Testis (tissue), 3 donors: ENCODE data around the gene LZTS2. TPM values are rescaled to one million over a fixed set of nuclear protein-coding genes. Genes with fewer than 3 reads are reported as not detected.

ENCODE experiments used
- DNase-seq: peaks from one replicate; pipeline ENCODE4 v3.0.0-alpha.2; 2019
- H3K27ac ChIP-seq, 2 donors: fragments of 200-600 bp; sonication (generic); one replicate each; pipeline ENCODE4 v1.5.1; 2019
- H3K27me3 ChIP-seq: fragments of 200-600 bp; sonication (generic); one replicate; pipeline ENCODE4 v1.5.1; 2019
- H3K36me3 ChIP-seq: fragments of 200-600 bp; sonication (generic); one replicate; pipeline ENCODE4 v1.5.1; 2017; ENCODE audit warnings: low read depth; ENCODE audit errors: missing control alignments
- H3K4me1 ChIP-seq: fragments of 200-600 bp; sonication (generic); one replicate; pipeline ENCODE4 v1.5.1; 2019
- H3K4me3 ChIP-seq, 2 donors: fragments of 200-600 bp; sonication (generic); one replicate each; pipeline ENCODE4 v1.5.1; 2017 to 2019
- H3K9me3 ChIP-seq: fragments of 200-600 bp; sonication (generic); one replicate; pipeline ENCODE4 v1.5.1; 2017
- CTCF ChIP-seq, 3 experiments: fragments of 450-650 bp in 2 of 3; fragments of 200-600 bp in 1 of 3; sonication (generic) in 1 of 3; IDR thresholded peaks; one replicate each; pipeline ENCODE4 v1.5.1; 2016 to 2019; ENCODE audit warnings: antibody characterized with exemption in 3 of 3, mild to moderate bottlenecking in 2 of 3, moderate library complexity in 1 of 3
- POLR2A ChIP-seq: fragments of 450-650 bp; IDR thresholded peaks from one replicate; pipeline ENCODE4 v1.6.1; 2017; ENCODE audit warnings: antibody characterized with exemption, mild to moderate bottlenecking, moderate library complexity
- WGBS, 2 donors: methylation state at CpG; one replicate each; pipeline ENCODE4 v1.1.5; 2018; 5-methylcytosine and 5-hydroxymethylcytosine counted together
- intact Hi-C: fragments of 100-400 bp; cut with DNase I; formaldehyde crosslinking; loops from one replicate; pipeline ENCODE4 v1.15.1; 2023; ENCODE audit warnings: low total_unique reads
- polyA plus RNA-seq: library from polyadenylated mRNA; stranded (reverse); fragments of 350-450 nt; fragmentation: Illumina TruSeq; extraction: RNeasy Lipid Tissue Mini Kit (QIAGEN cat#74804); gene quantifications from one replicate; pipeline ENCODE4 v1.2.3, GENCODE V29; 2014; ENCODE audit warnings: low read depth, low replicate concordance; ENCODE audit not compliant: insufficient read depth
- total RNA-seq, 2 donors: library from RNA; depleted of rRNA; stranded (reverse); fragments of >200 nt; gene quantifications; one replicate each; pipeline ENCODE4 v1.2.3, GENCODE V29; 2016

Gene LZTS2
- total and polyA plus RNA-seq, 3 donors from 2014 or later: 65.9 to 158 (median 133) TPM

- no peaks in the 10 kb centered on the region for H3K9me3 ChIP-seq
- intact Hi-C loops: no loop called here
- H3K36me3 ChIP-seq: no peaks in the 10 kb centered on the region
- TF ChIP-seq CTCF (IDR thresholded peaks at IDR 0.05): no peak
- no peak for TF ChIP-seq POLR2A
- no peaks in the 10 kb centered on the region for H3K27me3 ChIP-seq
- no peak overlapping the region for H3K27ac ChIP-seq
- no peak for DNase-seq
- no peak overlapping the region for H3K4me3 ChIP-seq
- WGBS, 2 donors: 86 to 98% methylated on average over 6 to 8 of the region's 8 CpGs
- H3K4me1 ChIP-seq: peaks cover 17% of the 10 kb centered on the region
These were observed 16.0 kb downstream of the LZTS2 start for GRCh38 chr10:101015582-101015973.

- no peak for DNase-seq
- intact Hi-C loops: no loop called here
- TF ChIP-seq POLR2A: no peak
- no peak for TF ChIP-seq CTCF (IDR thresholded peaks at IDR 0.05)
- Histone ChIP-seq H3K27ac (no peak overlapping the region), H3K36me3 (no peaks in the 10 kb centered on the region), H3K27me3 (no peaks in the 10 kb centered on the region), H3K4me1 (peaks cover 17% of the 10 kb centered on the region), H3K9me3 (no peaks in the 10 kb centered on the region), H3K4me3 (no peak overlapping the region)
- 68 to 76% methylated on average over 5 of the region's 5 CpGs for WGBS, 2 donors
These were observed 17.2 kb downstream of the LZTS2 start for GRCh38 chr10:101016814-101017213.

- no peak for DNase-seq
- no peaks in the 10 kb centered on the region for H3K27me3 ChIP-seq
These were observed 18.6 kb downstream of the LZTS2 start for GRCh38 chr10:101018118-101018599.

GRCh38 chr10:101018600-101019439 lies 19.2 kb downstream of the LZTS2 start:
- Histone ChIP-seq H3K36me3 (no peaks in the 10 kb centered on the region), H3K27me3 (no peaks in the 10 kb centered on the region), H3K9me3 (no peaks in the 10 kb centered on the region), H3K27ac (no peak overlapping the region), H3K4me1 (peaks cover 9% of the 10 kb centered on the region), H3K4me3 (peak overlapping the region in 1 of 2 donors; percentile 4)
- 14 to 30% methylated on average over 15 to 44 of the region's 45 CpGs for WGBS, 2 donors
- TF ChIP-seq CTCF (IDR thresholded peaks at IDR 0.05) (peak; percentile 56 to 74 (median 67)), POLR2A (no peak)
- DNase-seq: peak; percentile 93
- intact Hi-C loops: no loop called here

More at GRCh38 chr10:101018118-101018599, 18.6 kb downstream of the LZTS2 start:
- H3K27ac ChIP-seq: no peak overlapping the region
- peaks cover 10% of the 10 kb centered on the region for H3K4me1 ChIP-seq
- intact Hi-C loops: no loop called here
- no peak overlapping the region for H3K4me3 ChIP-seq
- WGBS, 2 donors: 37 to 39% methylated on average over 20 of the region's 20 CpGs
- TF ChIP-seq CTCF (IDR thresholded peaks at IDR 0.05) (no peak), POLR2A (no peak)
- H3K36me3 ChIP-seq: no peaks in the 10 kb centered on the region
- no peaks in the 10 kb centered on the region for H3K9me3 ChIP-seq

- intact Hi-C loops: no loop called here
- no peak for TF ChIP-seq POLR2A
- no peak for TF ChIP-seq CTCF (IDR thresholded peaks at IDR 0.05)
- H3K36me3 ChIP-seq: no peaks in the 10 kb centered on the region
- DNase-seq: no peak
- H3K4me3 ChIP-seq: no peak overlapping the region
- no peak overlapping the region for H3K27ac ChIP-seq
- H3K9me3 ChIP-seq: no peaks in the 10 kb centered on the region
- WGBS, 2 donors: 29 to 55% methylated on average over 2 of the region's 2 CpGs
- H3K27me3 ChIP-seq: no peaks in the 10 kb centered on the region
- H3K4me1 ChIP-seq: peaks cover 9% of the 10 kb centered on the region
These were observed 19.8 kb downstream of the LZTS2 start for GRCh38 chr10:101019440-101019703.
